Astrocyte of the spinal cord (primary cell): ENCODE data around the gene NCAPD2.
A peak's percentile ranks its signal among the peaks of the same experiment; 100 is the strongest.
"Not testable (repeated sequence)": the region's sequence is repeated elsewhere in the genome, so short reads cannot be mapped to it uniquely, and the experiment has no call there.

ENCODE experiments used
- DNase-seq: peaks from one replicate; pipeline ENCODE4 v3.0.0; 2011; ENCODE audit warnings: low read depth, low spot score
- H3K4me3 ChIP-seq: 2 replicates; pipeline ENCODE4 v1.5.1; 2011; ENCODE audit warnings: low read depth, mild to moderate bottlenecking, low read length, moderate library complexity
- CTCF ChIP-seq: IDR thresholded peaks from 2 replicates; pipeline ENCODE4 v1.5.1; 2012; ENCODE audit warnings: low read depth, mild to moderate bottlenecking, low read length, inconsistent platforms
- in situ Hi-C: cut with HindIII; loops from 2 replicates; pipeline ENCODE4 v1.10.0; 2017; ENCODE audit warnings: low sequenced_read_pairs

The NCAPD2 gene

GRCh38 chr12:6469609-6470374, 24.1 kb upstream of the NCAPD2 start:
- no peak for DNase-seq
- in situ Hi-C loops: loop anchor here (25.0 kb wide), 1 partner anchor 157 kb away; the partner anchor contains the start of gene PLEKHG6
- TF ChIP-seq CTCF: no peak
- peak overlapping the region; percentile 64 for H3K4me3 ChIP-seq

GRCh38 chr12:6470375-6471163, 23.3 kb upstream of the NCAPD2 start, which contains the start of gene VAMP1:
Gene VAMP1, minus strand, starts transcription at chr12:6470677. Its CDS starts 146 bp downstream, at chr12:6470531.
- peak; percentile 97 for DNase-seq
- no peak for TF ChIP-seq CTCF
- in situ Hi-C loops: loop anchor here (25.0 kb wide), 1 partner anchor 158 kb away; the partner anchor contains the start of gene PLEKHG6
- peak within 1 kb of the TSS; percentile 64 for H3K4me3 ChIP-seq

- TF ChIP-seq CTCF: no peak
- H3K4me3 ChIP-seq: no peak overlapping the region
- in situ Hi-C loops: loop anchor here (25.0 kb wide), 1 partner anchor 160 kb away; the partner anchor contains the start of gene PLEKHG6
- no peak for DNase-seq
These were observed 21.9 kb upstream of the NCAPD2 start for GRCh38 chr12:6471989-6472360.

GRCh38 chr12:6472491-6472890, 21.4 kb upstream of the NCAPD2 start:
- no peak for TF ChIP-seq CTCF
- in situ Hi-C loops: loop anchor here (25.0 kb wide), 1 partner anchor 160 kb away; the partner anchor contains the start of gene PLEKHG6
- no peak for DNase-seq
- H3K4me3 ChIP-seq: no peak overlapping the region

- DNase-seq, H3K4me3 ChIP-seq, in situ Hi-C loops: not testable (repeated sequence)
These were observed 18.5 kb upstream of the NCAPD2 start for GRCh38 chr12:6475233-6475975.

GRCh38 chr12:6476489-6476888, 17.4 kb upstream of the NCAPD2 start:
- in situ Hi-C loops: no loop called here
- H3K4me3 ChIP-seq: no peak overlapping the region
- DNase-seq: peak; percentile 74
- TF ChIP-seq CTCF: no peak

GRCh38 chr12:6477601-6478377, 16.1 kb upstream of the NCAPD2 start:
- DNase-seq, in situ Hi-C loops, H3K4me3 ChIP-seq: not testable (repeated sequence)
